Measurements from ENCODE around the gene PSMD1.

PSMD1 gene

GRCh38 chr2:231213931-231214642 lies 157.4 kb downstream of the PSMD1 start:
- FAIRE-seq, result no peak

DNA sequence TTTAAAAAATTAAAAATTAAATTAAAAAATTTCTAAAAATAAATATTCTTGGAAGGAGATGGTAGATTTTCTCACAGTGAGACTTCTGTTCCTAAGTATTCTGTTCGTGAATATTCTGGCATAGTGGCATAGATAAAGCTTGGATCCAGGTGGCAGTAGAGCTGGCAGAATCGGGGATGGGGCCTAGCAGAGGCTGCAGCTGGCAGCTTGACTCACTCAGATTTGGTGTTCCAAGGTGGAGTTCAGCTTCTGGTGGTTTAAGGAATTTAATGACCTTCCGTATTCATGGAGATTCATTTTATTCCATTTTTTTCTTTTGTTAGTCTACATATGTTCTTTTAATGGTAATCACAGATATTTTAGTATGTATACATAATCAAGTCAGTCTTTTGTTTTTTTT lies 161.7 kb downstream of the PSMD1 start:
- FAIRE-seq, result no peak

- FAIRE-seq, result no peak
These were observed 162.6 kb downstream of the PSMD1 start for GRCh38 chr2:231219289-231219688.

GRCh38 chr2:231221761-231222160 lies 165.1 kb downstream of the PSMD1 start:
- no peak for FAIRE-seq
